Activated CD8-positive, alpha-beta T cell treated with anti-CD3 and anti-CD28 coated beads for 36 hours (primary cell): ENCODE data around the gene EIPR1. TPM values are rescaled to one million over a fixed set of nuclear protein-coding genes. Genes with fewer than 3 reads are reported as not detected.

Experiments
- ATAC-seq: fragments of 200-7000 bp; cut with Tn5 transposase; one replicate; pipeline ENCODE4 v1.10.0; 2021; ENCODE audit warnings: mild to moderate bottlenecking, moderate library complexity
- CTCF ChIA-PET: fragments of 350-600 bp; sonication (Branson Sonifier 250); formaldehyde crosslinking; loops from one replicate; lab custom pipeline; 2021; ENCODE audit warnings: antibody characterized with exemption; lab: Charles Lee
- POLR2A ChIA-PET: fragments of 350-600 bp; sonication (Branson Sonifier 250); formaldehyde crosslinking; loops from one replicate; lab custom pipeline; 2021; ENCODE audit warnings: antibody characterized with exemption; lab: Charles Lee
- DNase-seq: peaks from one replicate; pipeline ENCODE4 v3.0.0-alpha.2; 2020
- H3K27ac Mint-ChIP-seq: one replicate; pipeline ENCODE4 v1.8.0; 2021; ENCODE audit warnings: mild to moderate bottlenecking, mixed read lengths
- H3K27me3 Mint-ChIP-seq: one replicate; pipeline ENCODE4 v1.8.0; 2021; ENCODE audit warnings: mixed read lengths
- H3K36me3 Mint-ChIP-seq: one replicate; pipeline ENCODE4 v1.8.0; 2021; ENCODE audit warnings: low read depth, mixed read lengths
- H3K4me1 Mint-ChIP-seq: one replicate; pipeline ENCODE4 v1.8.0; 2021; ENCODE audit warnings: low read depth, mixed read lengths
- H3K4me3 Mint-ChIP-seq: one replicate; pipeline ENCODE4 v1.8.0; 2021; ENCODE audit warnings: mild to moderate bottlenecking, moderate library complexity, mixed read lengths
- H3K9me3 Mint-ChIP-seq: one replicate; pipeline ENCODE4 v1.8.0; 2021; ENCODE audit warnings: mixed read lengths
- intact Hi-C: fragments of 100-400 bp; cut with micrococcal nuclease; formaldehyde crosslinking; loops from one replicate; pipeline ENCODE4 v1.10.0; 2022
- total RNA-seq, 2 experiments: library from RNA; stranded (reverse); gene quantifications; one replicate each; pipeline ENCODE4 v1.2.3, GENCODE V29; 2021
- TF ChIP-seq, protein P1 (sequence below): fragments of 200-600 bp; IDR thresholded peaks from one replicate; pipeline ENCODE4 v1.8.0; 2022; ENCODE audit warnings: antibody characterized with exemption, mild to moderate bottlenecking

Gene EIPR1
- total RNA-seq, 2 experiments from 2014 or later: 38.4 to 39.1 TPM

GRCh38 chr2:3305952-3306351, 71.7 kb downstream of the EIPR1 start:
- intact Hi-C loops: no loop called here
- Mint-ChIP-seq H3K9me3 (no peaks in the 10 kb centered on the region), H3K4me1 (peaks cover 9% of the 10 kb centered on the region), H3K36me3 (peaks cover 5% of the 10 kb centered on the region), H3K4me3 (no peak overlapping the region), H3K27me3 (no peaks in the 10 kb centered on the region), H3K27ac (no peak overlapping the region)
- TF ChIP-seq, protein P1, sequence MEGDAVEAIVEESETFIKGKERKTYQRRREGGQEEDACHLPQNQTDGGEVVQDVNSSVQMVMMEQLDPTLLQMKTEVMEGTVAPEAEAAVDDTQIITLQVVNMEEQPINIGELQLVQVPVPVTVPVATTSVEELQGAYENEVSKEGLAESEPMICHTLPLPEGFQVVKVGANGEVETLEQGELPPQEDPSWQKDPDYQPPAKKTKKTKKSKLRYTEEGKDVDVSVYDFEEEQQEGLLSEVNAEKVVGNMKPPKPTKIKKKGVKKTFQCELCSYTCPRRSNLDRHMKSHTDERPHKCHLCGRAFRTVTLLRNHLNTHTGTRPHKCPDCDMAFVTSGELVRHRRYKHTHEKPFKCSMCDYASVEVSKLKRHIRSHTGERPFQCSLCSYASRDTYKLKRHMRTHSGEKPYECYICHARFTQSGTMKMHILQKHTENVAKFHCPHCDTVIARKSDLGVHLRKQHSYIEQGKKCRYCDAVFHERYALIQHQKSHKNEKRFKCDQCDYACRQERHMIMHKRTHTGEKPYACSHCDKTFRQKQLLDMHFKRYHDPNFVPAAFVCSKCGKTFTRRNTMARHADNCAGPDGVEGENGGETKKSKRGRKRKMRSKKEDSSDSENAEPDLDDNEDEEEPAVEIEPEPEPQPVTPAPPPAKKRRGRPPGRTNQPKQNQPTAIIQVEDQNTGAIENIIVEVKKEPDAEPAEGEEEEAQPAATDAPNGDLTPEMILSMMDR: no peak
- no peak for DNase-seq
- ChIA-PET POLR2A (no interaction called here), CTCF (interaction anchor here (1.1 kb wide), 1 partner anchor 127 kb away, joined by 4 read pairs; no protein-coding TSS in a partner anchor)
- no peak for ATAC-seq

- ATAC-seq: no peak
- no peaks in the 10 kb centered on the region for H3K9me3 Mint-ChIP-seq
- intact Hi-C loops: no loop called here
- no peak for DNase-seq
- no peak overlapping the region for H3K27ac Mint-ChIP-seq
- POLR2A ChIA-PET: no interaction called here
- H3K4me3 Mint-ChIP-seq: no peak overlapping the region
- CTCF ChIA-PET: no interaction called here
- peaks cover 5% of the 10 kb centered on the region for H3K36me3 Mint-ChIP-seq
- no peaks in the 10 kb centered on the region for H3K27me3 Mint-ChIP-seq
- TF ChIP-seq, protein P1: no peak
- H3K4me1 Mint-ChIP-seq: peaks cover 9% of the 10 kb centered on the region
These were observed 72.2 kb downstream of the EIPR1 start for GRCh38 chr2:3305431-3305830.

DNA sequence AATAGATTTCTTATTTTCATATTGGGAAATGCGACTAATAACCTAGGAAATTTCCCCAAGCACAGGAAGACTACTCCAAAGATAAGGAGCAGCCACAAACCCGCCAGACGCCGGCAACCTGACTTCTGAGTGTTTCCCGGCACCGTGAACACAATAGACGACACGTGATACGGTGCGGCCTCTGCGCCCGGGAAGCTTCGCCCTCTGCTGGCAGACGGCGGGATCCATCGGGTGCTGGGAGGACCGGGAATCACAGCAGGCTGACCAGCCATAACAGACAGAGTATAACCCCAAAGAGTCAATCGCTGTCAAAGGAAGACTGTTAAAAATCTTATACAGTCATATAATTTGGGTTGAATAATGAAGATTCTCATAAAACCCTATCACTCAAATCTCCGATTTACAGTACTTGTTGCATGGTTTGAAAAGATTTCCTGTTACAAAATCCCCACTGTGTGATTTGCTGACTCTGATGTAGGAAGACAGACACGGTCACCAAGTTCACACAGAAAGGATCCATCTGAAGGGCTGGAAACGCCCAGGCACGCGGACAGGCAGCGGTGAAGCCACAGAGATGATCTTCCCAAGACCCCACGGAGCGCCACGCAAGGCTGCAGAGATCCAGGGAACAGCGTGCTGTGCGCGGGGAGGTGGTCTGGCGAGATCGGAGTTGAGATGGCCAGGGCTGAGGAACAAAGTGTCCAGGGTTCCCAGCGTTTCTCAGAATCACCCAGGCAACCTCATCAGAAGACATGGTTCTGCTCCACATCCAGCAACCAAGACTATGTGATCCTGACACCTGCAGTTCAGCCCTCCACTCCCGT, 73.8 kb downstream of the EIPR1 start:
- no peak overlapping the region for H3K4me3 Mint-ChIP-seq
- POLR2A ChIA-PET: interaction anchor here (0.8 kb wide), 1 partner anchor 17 kb away, joined by 3 read pairs; no protein-coding TSS in a partner anchor

GRCh38 chr2:3302751-3303582, 74.7 kb downstream of the EIPR1 start:
- peak; percentile 48 for ATAC-seq

More for the DNA sequence above, 73.8 kb downstream of the EIPR1 start:
- intact Hi-C loops: no loop called here
- Mint-ChIP-seq H3K36me3 (peaks cover 8% of the 10 kb centered on the region), H3K9me3 (no peaks in the 10 kb centered on the region), H3K27me3 (no peaks in the 10 kb centered on the region), H3K27ac (no peak overlapping the region), H3K4me1 (peaks cover 9% of the 10 kb centered on the region)
- DNase-seq: peak; percentile 84
- peak; percentile 97 for ATAC-seq
- TF ChIP-seq, protein P1: peak; percentile 98
- CTCF ChIA-PET: interaction anchor here (0.7 to 1.7 kb wide), 3 partner anchors 10 to 106 kb away, joined by 3 to 6 read pairs (median 4); no protein-coding TSS in a partner anchor

More at GRCh38 chr2:3302751-3303582, 74.7 kb downstream of the EIPR1 start:
- Mint-ChIP-seq H3K9me3 (no peaks in the 10 kb centered on the region), H3K27me3 (no peaks in the 10 kb centered on the region), H3K4me1 (peaks cover 9% of the 10 kb centered on the region), H3K27ac (no peak overlapping the region), H3K36me3 (peaks cover 10% of the 10 kb centered on the region), H3K4me3 (no peak overlapping the region)
- POLR2A ChIA-PET: interaction anchor here (0.8 kb wide), 1 partner anchor 16 kb away, joined by 3 read pairs; no protein-coding TSS in a partner anchor
- CTCF ChIA-PET: interaction anchor here (0.7 to 1.7 kb wide), 3 partner anchors 11 to 105 kb away, joined by 3 to 6 read pairs (median 4); no protein-coding TSS in a partner anchor
- DNase-seq: no peak
- intact Hi-C loops: no loop called here
- TF ChIP-seq, protein P1: no peak
